ENCODE data around the gene RAB7A. TPM values are rescaled to one million over a fixed set of nuclear protein-coding genes. Genes with fewer than 3 reads are reported as not detected.

RAB7A gene
- total RNA-seq, 1 experiment from 2014 or later: 57.8 TPM

GRCh38 chr3:128845778-128846485 lies 119.9 kb downstream of the RAB7A start:
- peak; percentile 20 for DNase-seq (ENCODE audit: extremely low read depth, low read depth)

- DNase-seq (ENCODE audit: extremely low read depth, low read depth): no peak
These were observed 120.5 kb downstream of the RAB7A start for GRCh38 chr3:128846486-128846891.

- no peak for DNase-seq (ENCODE audit: extremely low read depth, low read depth)
These were observed 121.8 kb downstream of the RAB7A start for GRCh38 chr3:128847666-128848370.

- DNase-seq (ENCODE audit: extremely low read depth, low read depth): no peak
These were observed 123.0 kb downstream of the RAB7A start for GRCh38 chr3:128848936-128849335.

GRCh38 chr3:128849911-128850455 lies 124.0 kb downstream of the RAB7A start:
- no peak for DNase-seq (ENCODE audit: extremely low read depth, low read depth)

- DNase-seq (ENCODE audit: extremely low read depth, low read depth): no peak
These were observed 124.6 kb downstream of the RAB7A start for GRCh38 chr3:128850544-128850943.

- no peak for DNase-seq (ENCODE audit: extremely low read depth, low read depth)
These were observed 125.6 kb downstream of the RAB7A start for GRCh38 chr3:128851601-128852000.

GRCh38 chr3:128853826-128854225 lies 127.8 kb downstream of the RAB7A start:
- DNase-seq (ENCODE audit: extremely low read depth, low read depth): no peak

- DNase-seq (ENCODE audit: extremely low read depth, low read depth): no peak
These were observed 128.5 kb downstream of the RAB7A start for GRCh38 chr3:128854475-128854874.

- DNase-seq (ENCODE audit: extremely low read depth, low read depth): no peak
These were observed 129.6 kb downstream of the RAB7A start for GRCh38 chr3:128855569-128855968.

GRCh38 chr3:128858167-128858566 lies 132.2 kb downstream of the RAB7A start:
- no peak for DNase-seq (ENCODE audit: extremely low read depth, low read depth)

GRCh38 chr3:128859630-128860029 lies 133.6 kb downstream of the RAB7A start:
- no peak for DNase-seq (ENCODE audit: extremely low read depth, low read depth)

GRCh38 chr3:128861491-128861890 lies 135.5 kb downstream of the RAB7A start:
- no peak for DNase-seq (ENCODE audit: extremely low read depth, low read depth)

GRCh38 chr3:128863560-128863959 lies 137.6 kb downstream of the RAB7A start:
- DNase-seq (ENCODE audit: extremely low read depth, low read depth): no peak

Small RNAs within 50 kb of the gene (small RNA-seq; reads per million reads assigned to genes)
- 0.25 to 0.29 reads per million in 2 experiments for gene RF00399

Other genes starting within 250 kb of the RAB7A start
- gene GATA2, start 233.0 kb upstream of the RAB7A start, total RNA-seq (2014; rRNA removed; shearing (Covaris generic)): 7.0 and 7.1 TPM in 2 replicates
- gene RPN1, start 75.4 kb upstream of the RAB7A start, total RNA-seq (2014; rRNA removed; shearing (Covaris generic)): 300 and 312 TPM in 2 replicates
- gene ACAD9, start 153.4 kb downstream of the RAB7A start, total RNA-seq (2014; rRNA removed; shearing (Covaris generic)): 14.8 and 20.0 TPM in 2 replicates